Measurements from ENCODE around the gene EVI5L. TPM values are rescaled to one million over a fixed set of nuclear protein-coding genes. Genes with fewer than 3 reads are reported as not detected.

EVI5L gene
- total RNA-seq, 4 donors from 2014 or later, result 6.9 to 10.8 (median 7.9) TPM

GRCh38 chr19:7868671-7869452 lies 38.8 kb downstream of the EVI5L start:
- TF ChIP-seq CTCF (IDR thresholded peaks at IDR 0.05), result peak in 1 of 3 donors; percentile 86
- DNase-seq (ENCODE audit: low spot score) (no peak), ATAC-seq (ENCODE audit: low FRiP score) (peak; percentile 73)

- ATAC-seq (ENCODE audit: low FRiP score), result peak; percentile 53
- DNase-seq (ENCODE audit: low spot score), result no peak
- no peak for TF ChIP-seq CTCF (IDR thresholded peaks at IDR 0.05)
Observed at GRCh38 chr19:7869453-7869909, 39.5 kb downstream of the EVI5L start.

GRCh38 chr19:7869910-7870511 lies 40.0 kb downstream of the EVI5L start:
- ATAC-seq (ENCODE audit: low FRiP score) (no peak), DNase-seq (ENCODE audit: low spot score) (no peak)
- no peak for TF ChIP-seq CTCF (IDR thresholded peaks at IDR 0.05)

- no peak for DNase-seq (ENCODE audit: low spot score)
- TF ChIP-seq CTCF (IDR thresholded peaks at IDR 0.05), result no peak
- no peak for ATAC-seq (ENCODE audit: low FRiP score)
Observed at GRCh38 chr19:7870571-7871436, 40.8 kb downstream of the EVI5L start.

GRCh38 chr19:7871437-7872305 lies 41.7 kb downstream of the EVI5L start:
- TF ChIP-seq CTCF (IDR thresholded peaks at IDR 0.05), result no peak
- ATAC-seq (ENCODE audit: low FRiP score) (peak; percentile 17), DNase-seq (ENCODE audit: low spot score) (peak; percentile 75)

Measured in omental fat pad (tissue), 4 donors.